Measurements from ENCODE around the gene VPS18.

Gene VPS18

GRCh38 chr15:40902605-40903561 lies 8.6 kb downstream of the VPS18 start:
- peak in 8 of 14 donors; percentile 15 to 63 (median 46) for DNase-seq

GRCh38 chr15:40904552-40905201 lies 10.4 kb downstream of the VPS18 start:
- peak in 1 of 14 donors; percentile 6 for DNase-seq

- DNase-seq, result peak in 12 of 14 donors; percentile 11 to 90 (median 61)
Observed at GRCh38 chr15:40906091-40906990, 12.1 kb downstream of the VPS18 start.

GRCh38 chr15:40906991-40907802 lies 12.9 kb downstream of the VPS18 start:
- DNase-seq, result peak in 11 of 14 donors; percentile 18 to 71 (median 39)

- no peak for DNase-seq
Observed at GRCh38 chr15:40908095-40908494, 13.8 kb downstream of the VPS18 start.

GRCh38 chr15:40909662-40910630 lies 15.7 kb downstream of the VPS18 start:
- DNase-seq, result peak in 4 of 14 donors; percentile 11 to 71 (median 16)

- no peak for DNase-seq
Observed at GRCh38 chr15:40911141-40911540, 16.9 kb downstream of the VPS18 start.

GRCh38 chr15:40911693-40912092 lies 17.4 kb downstream of the VPS18 start:
- DNase-seq, result no peak

GRCh38 chr15:40912478-40912877 lies 18.2 kb downstream of the VPS18 start:
- no peak for DNase-seq

GRCh38 chr15:40914013-40914412 lies 19.8 kb downstream of the VPS18 start:
- DNase-seq, result no peak

- DNase-seq, result no peak
Observed at GRCh38 chr15:40914486-40914885, 20.2 kb downstream of the VPS18 start.

- DNase-seq, result no peak
Observed at GRCh38 chr15:40915116-40915661, 20.9 kb downstream of the VPS18 start.

- DNase-seq, result no peak
Observed at GRCh38 chr15:40915679-40916078, 21.4 kb downstream of the VPS18 start.

GRCh38 chr15:40917585-40917984 lies 23.3 kb downstream of the VPS18 start:
- DNase-seq, result no peak

- DNase-seq, result no peak
Observed at GRCh38 chr15:40918146-40918798, 24.0 kb downstream of the VPS18 start.

- DNase-seq, result no peak
Observed at GRCh38 chr15:40918799-40919392, 24.6 kb downstream of the VPS18 start.

GRCh38 chr15:40921949-40922607 lies 27.8 kb downstream of the VPS18 start:
- no peak for DNase-seq

- no peak for DNase-seq
Observed at GRCh38 chr15:40922608-40923005, 28.4 kb downstream of the VPS18 start.
